Middle frontal gyrus (tissue), 1 donor: Measurements from ENCODE around the gene AXDND1.
"Not testable (repeated sequence)": the region's sequence is repeated elsewhere in the genome, so short reads cannot be mapped to it uniquely, and the experiment has no call there.

Experiments
- DNase-seq: peaks from one replicate; pipeline ENCODE4 v3.0.0-alpha.2; 2015; ENCODE audit warnings: low spot score; ENCODE audit errors: extremely low spot score

The AXDND1 gene

DNA sequence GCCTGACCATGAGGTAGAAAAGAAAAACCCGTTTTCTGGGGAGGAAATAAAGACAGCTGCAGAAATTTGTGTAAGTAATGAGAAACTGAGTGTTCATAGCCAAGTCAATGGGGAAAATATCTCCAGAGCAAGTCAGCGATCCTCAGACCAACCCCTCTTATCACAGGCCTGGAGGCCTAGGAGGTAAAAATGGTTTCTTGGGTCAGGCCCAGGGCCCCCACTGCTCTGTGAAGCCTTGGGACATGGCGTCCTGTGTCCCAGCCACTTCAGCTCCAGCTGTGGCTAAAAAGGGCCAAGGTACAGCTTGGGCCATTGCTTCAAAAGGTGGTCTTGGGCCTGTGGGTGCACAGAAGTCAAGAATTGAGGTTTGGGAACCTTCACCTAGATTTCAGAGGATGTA lies 108.9 kb downstream of the AXDND1 start:
- DNase-seq = no peak

DNA sequence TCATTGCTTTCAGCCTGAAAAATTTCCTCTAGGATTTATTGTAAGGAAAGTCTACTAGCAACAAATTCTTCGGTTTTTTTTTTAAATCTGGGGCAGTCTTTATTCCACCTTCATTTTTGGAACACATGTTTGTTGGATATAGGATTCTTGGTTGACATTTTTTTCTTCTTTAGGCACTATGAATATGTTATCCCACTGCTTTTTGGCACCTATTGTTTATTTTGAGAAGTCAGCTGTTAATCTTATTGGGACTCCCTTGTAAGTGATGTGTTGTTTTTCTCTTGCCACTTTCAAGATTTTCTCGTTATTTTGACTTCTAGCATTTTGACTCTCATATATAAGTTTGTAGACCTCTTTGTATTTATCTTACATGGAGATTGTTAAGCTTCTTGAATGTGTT lies 110.7 kb downstream of the AXDND1 start:
- DNase-seq = no peak

DNA sequence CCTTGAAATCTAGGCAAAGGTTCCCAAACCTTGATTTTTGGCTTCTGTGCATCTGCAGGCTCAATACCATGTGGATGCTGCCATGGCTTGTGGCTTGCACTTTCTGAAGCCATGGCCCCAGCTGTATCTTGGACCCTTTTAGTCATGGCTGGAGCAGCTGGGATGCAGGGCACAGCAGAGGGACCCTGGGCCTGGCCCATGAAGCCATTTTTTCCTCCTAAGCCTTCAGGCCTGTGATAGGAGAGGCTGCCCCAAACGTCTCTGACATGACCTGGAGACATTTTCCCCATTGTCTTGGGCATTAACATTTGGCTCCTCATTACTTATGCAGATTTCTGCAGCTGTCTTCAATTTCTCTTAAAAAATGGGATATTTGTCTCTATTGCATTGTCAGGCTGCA lies 112.6 kb downstream of the AXDND1 start:
- no peak for DNase-seq

DNA sequence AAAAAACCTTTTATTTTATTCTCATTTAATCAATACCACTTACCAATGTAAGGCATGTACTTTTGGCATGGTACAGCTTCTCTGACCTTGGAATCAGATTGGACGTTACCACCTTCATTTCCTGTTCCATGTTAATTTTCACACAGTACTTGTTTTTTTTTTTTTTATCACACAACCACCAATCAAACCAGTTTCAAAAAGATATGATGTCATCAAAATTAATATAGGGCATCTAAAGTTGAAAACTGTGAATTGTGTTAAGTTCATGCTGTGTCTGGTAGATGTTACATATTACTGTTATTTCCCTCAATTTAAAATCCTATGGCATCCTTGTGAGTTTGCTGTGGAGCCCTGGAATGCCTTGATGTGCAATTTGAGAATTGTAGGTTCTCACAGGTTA lies 124.8 kb downstream of the AXDND1 start:
- DNase-seq = no peak

DNA sequence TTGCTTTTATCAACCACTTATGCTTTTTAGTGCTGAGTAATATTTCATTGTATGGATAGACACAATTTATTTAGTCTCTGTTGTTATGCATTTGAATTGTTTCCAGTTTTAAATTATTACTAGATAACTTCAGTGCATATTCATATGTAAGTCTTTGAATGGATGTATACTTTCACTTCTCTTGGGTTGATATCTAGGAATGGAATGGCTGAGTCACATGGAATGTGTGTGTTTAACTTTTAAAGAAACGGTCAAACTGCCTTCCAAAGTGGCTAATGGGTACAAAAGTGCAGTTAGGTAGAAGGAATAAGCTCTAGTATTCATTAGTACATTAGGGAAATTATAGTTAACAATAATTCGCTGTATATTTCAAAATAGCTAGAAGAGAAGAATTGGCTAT lies 127.6 kb downstream of the AXDND1 start:
- no peak for DNase-seq

DNA sequence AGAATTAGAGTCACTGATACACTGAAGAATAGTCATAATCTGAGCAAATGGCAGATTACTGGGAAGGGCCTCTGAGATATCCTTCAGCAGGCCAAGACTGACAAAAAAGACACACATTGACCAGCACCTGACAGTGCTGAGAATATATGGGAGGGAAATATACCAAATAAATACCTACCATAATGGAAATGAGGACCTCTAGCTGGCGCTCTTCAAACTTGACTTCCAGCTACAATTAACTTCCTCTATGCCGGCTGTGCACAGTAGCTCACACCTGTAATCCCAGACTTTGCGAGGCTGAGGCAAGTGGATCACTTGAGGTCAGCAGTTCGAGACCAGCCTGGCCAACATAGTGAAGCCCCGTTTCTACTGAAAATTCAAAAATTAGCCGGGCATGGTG lies 140.4 kb downstream of the AXDND1 start:
- DNase-seq = no peak

DNA sequence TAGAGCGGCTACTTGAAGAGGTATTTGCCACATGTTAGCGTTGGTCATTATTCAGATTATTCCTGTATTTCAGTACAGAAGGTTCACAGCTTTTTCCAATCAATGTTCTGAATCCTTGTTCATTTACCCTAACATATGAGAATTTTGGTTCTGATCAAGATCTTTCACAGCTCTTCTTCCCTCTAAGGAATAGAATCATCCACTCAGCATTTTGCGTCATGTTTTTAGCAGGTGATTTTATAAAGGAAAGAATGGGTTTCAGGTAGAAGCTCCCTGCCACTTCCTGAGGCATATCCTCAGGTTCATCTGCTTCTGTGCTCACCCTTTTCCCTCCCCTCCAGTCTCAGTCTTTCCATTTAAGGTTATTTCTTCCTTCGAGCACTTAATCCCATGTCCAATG lies 143.6 kb downstream of the AXDND1 start:
- DNase-seq = no peak

DNA sequence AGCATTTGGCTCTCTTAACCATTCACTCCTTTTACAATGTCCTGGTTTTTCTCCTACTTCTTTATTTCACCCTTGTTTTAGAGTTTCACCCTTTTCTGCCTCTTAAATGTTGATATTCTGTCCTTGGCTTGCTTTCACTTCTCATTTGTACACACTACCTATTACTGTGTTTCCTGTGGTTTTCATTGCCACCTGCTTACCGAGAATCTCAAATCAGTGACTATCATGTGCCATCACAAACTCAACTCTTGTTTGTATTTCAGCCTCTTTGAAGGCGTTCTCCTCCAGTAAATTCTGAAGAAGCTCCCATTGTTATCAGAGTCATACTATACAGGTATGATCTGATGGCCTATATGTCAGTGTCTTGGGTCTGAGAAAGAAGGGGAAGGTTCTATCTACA lies 144.3 kb downstream of the AXDND1 start:
- no peak for DNase-seq

DNA sequence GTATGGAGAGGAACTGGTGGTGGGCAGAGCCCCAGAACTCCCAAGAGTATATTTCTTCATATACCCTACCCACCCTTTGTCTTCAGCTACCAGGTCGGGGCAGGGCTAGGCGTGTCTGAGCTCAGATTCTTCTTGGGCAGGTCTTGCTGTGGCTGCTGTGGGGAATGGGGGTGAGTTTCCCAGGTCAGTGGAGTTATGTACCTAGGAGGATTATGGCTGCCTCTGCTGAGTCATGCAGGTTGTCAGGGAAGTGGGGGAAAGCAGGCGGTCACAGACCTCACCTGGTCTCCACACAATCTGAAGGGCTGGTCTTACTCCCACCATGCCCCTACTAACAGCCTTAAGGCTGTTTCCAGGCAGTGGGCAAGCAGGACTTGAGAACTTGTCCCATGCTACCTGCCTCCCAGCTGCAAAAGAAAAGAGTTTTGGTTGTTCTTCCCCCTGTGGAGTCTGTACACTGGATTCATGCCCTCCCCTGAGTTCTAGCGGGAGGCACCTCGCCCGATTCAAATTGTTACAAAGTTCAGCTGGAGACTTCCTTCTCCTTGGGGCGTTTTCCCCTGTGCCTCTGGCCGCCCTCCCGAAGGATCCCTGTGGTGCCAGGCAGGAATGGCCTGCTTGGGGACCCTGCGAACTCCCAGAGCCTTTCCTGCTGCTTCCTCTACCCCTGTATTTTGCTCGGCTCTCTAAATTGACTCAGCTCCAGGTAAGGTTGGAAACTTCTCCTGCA lies 151.4 kb downstream of the AXDND1 start:
- no peak for DNase-seq

DNA sequence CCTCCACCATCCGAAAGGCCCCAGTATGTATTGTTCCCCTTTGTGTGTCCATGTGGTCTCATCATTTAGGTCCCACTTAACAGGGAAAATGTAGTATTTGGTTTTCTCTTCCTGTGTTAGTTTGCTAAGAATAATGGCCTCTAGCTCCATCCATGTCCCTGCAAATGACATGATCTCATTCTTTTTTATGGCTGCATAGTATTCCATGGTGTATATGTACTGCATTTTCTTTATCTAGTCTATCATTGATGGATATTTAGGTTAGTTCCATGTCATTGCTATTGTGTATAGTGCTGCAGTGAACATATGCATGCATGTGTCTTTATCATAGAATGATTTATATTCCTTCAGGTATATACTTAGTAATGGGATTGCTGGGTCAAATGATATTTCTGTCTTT lies 152.8 kb downstream of the AXDND1 start:
- DNase-seq = not testable (repeated sequence)

DNA sequence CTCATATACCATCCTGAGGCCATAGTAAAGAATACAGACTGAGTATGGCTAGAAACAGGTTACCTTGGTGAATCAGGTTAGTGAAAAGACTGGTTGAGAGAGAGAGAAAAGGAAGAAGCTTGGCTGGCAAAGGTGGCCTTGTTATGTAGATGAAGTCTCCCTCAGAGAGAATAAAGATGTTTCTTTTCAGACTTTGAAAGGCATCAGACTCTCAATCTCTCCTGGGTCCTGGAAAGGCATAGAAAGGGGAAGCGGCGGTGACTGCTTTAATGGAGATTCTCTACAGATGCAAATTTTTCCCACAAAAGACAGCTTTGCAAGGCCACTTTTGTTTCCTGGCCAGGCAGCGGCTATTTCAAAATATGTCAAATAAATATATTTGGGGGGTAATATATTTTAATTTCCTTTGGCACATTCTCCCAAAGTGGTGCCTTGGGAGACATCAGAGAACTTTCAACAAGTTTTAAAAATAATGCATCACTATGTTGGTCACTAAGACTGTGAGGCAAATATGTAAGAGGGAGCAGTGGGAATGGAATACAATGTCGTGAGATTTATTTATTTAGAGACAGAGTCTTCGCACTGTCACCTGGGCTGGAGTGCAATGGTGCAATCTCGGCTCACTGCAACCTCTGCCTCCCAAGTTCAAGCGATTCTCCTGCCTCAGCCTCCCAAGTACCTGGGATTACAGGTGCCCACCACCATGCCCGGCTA lies 163.9 kb downstream of the AXDND1 start:
- DNase-seq = no peak

DNA sequence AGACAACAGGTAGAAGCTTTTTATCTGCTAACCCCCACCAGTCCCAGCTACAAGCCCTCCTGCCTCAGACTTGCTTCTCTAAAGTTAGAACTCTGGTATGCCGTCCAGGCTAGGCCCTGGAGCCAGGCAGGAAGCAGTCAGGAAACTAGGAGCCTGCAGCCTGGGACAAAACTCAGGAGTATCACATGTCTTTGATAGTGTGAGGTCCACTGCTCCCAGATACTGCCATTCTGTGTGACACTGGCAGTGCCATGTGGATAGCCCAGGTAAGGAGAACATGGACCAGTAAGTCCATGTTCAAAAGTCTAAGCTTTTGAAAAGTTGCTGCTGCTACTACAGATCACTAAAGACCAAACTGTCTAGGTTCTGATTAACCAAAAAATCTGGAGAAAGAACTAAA lies 164.6 kb downstream of the AXDND1 start:
- no peak for DNase-seq

DNA sequence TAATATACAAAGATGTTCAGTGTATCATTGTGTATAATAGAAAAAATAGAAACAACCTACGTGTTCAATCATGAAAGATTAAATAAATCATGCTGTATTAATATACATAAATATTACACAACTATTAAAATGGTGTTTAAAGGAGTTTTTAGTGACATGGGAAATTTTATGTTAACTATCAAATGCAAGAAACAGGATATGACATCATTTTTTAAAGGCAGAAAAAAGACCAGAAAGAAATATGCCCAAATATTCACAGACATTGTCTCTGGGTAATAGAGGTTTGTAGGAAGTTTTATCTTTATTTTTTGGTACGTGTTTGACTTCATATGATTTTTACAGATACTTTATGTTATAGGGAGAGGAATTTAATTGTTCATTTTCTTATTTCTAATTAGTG lies 176.0 kb downstream of the AXDND1 start:
- DNase-seq = no peak

DNA sequence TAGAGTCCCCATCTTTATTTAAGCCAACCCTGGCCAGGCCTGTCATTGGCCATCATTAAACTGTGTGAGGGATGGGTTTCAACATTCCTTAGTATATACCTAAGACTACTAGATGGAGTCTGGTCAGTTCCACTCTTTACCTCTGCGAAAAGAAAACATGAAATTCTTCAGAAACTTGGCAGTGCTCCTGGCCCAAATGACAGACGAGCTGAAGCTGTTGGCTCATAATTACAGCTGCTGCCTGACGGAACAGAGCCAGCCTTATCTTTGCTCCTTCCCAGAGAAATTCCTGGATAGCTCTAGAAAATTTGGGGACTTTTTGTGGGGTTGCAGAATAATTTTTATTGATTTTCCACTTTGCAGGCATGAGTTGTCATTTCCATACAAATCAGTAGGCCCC lies 179.6 kb downstream of the AXDND1 start:
- DNase-seq = no peak

DNA sequence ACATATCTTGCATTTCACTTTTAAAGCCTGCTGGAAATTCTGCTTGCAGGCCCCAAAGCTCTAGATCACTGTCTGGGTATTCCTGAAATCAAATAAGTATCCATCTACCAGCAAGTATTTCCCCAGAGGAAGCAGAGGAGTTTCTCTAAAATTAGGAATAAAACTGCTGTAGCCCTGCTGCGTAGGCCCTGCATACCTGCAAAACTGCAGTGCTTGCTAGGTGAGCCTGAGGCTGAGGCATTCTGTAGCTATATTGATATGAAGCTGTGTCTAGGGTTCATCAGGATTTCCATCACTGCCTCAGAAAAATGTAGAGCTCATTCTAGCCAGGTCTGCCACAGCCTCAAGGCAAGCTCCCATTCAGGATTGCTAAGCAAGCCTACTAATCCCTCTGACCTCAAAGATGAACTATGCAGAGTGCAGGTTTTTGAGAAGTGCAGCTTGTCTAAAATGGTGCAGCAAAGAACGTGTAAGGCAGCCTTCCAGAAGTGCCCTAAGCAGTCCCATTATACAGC lies 181.3 kb downstream of the AXDND1 start:
- DNase-seq = no peak

DNA sequence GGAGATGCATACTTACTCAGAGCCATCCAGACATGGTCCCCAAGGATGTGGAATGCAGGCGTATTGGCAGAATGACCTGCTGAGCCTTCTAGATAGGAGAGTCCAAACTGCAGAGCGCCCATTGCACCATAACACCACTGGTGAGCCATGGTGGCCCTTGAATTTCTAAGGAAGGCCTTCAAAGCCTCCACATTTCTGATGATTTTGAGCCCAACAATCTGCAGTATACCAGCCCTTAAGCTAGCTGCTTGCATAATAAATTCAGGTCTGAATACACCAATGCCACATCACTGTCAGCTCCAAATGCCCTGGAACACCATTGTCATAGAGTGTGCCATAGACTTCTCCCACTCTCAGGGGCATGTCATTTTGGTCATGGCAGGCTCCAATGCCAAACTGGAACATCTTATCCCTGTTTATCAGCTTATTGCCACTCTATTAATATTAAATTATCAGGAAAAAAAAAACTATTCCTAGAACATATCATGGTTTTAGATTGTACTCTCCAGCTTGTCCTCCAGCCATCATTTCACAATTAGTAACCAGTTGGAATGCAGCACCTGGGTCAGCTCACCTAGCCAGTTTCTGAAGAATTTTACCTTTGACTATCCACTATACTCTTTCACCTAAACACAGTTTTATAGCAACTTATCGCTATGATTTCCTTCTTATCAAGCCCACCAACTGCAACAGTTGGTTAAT lies 183.0 kb downstream of the AXDND1 start:
- no peak for DNase-seq

DNA sequence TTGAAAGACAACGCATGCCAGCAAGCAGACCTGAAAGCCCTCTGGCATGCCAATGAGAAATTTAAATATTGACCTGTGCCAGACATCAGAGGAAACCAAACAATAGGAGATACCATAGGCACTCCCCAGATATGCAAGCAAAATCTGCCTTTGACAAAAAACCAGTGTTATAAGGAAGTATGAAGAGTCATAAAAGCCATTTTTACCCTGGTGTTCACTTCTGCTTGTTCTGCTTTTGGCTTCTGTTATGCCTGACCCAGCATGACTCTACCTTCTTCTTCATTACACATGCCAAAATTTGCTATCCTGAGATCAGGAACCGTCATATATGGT lies 183.6 kb downstream of the AXDND1 start:
- no peak for DNase-seq

DNA sequence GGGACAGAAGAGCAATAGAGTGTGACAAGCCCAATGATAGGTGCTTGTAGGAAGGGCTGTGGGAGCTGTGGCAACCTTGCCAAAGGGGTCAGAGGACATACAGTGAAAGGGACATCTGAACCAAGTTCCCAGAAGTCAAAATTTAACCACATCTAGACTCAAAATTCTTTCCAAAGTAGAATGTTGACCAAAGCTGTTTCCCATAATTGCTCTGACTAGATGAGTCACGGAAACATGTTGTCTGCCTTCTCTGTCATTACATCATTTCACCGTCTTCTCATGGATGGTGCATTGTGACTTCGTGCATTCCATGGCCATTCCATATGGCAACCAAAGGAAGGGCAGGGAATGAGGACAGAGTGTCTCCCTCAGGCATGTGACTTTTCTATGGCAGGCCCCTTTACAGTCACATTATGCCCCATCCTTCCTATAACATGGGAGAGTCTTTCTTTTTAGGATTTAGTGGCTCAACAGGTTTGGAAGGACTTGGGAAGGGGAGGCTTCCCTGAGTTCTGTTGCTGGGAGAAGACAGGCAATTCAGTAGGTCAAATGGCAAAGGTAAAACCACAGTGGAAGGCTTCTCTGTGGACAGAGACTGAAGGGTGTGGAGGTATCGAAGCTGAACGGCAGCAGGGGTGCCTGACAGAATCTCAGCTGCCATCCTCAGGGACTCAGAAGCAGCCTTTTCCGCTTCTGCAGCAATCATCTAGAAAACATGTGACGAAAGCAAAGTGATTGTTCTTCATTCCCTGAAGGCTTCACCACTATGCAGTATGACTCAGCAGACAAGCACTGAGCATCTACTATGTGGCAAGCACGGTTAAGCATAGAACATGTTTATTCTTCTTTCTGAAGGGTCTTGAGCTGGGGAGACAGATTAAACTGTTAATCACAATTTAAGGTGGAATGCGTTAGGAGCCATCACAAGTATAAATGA lies 185.2 kb downstream of the AXDND1 start:
- no peak for DNase-seq

DNA sequence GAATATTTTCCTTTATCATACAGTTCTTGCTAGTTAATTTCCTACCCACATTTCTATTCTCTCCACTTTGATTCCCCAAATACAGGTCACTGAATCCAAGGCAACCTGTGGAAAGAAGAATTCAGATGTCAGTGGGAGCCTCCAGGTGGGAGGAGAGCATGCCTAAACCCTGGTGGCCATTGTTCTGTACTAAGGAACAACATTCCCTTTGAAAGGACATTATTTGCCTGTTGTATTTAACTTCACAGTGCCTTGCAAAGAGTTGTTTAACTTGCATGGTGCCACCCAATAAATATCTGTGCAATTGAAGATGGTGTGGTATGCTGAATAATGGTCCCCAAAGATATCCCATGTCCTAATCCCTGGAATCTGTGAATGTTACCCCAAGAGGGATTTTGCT lies 188.7 kb downstream of the AXDND1 start:
- DNase-seq = no peak

DNA sequence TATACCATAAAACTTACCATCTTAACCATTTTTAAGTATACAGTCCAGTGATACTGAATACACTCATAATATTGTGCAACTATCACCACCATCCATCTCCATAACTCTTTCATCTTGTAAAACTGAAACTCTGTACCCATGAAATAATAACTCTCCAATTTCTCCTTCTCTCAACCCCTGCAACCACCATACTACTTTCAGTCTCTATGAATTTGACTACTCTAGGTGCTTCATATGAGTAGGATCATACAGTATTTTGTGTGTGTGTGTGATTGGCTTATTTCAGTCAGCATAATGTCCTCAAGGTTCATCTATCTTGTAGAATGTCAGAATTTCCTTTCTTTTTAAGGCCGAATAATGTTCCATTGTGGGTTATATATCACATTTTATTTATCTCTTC lies 192.3 kb downstream of the AXDND1 start:
- DNase-seq = no peak
